ENCODE data around the gene DVL1. TPM values are rescaled to one million over a fixed set of nuclear protein-coding genes. Genes with fewer than 3 reads are reported as not detected.

The DVL1 gene
- total and polyA plus RNA-seq, 2 of the 13 experiments (the other 11 are each of a cell fraction or from before 2014, with no cell fraction given), result 30.8 to 60.4 TPM

- no peak for TF ChIP-seq ARID3A (IDR thresholded peaks at IDR 0.05; ENCODE audit: low read depth, low read length)
- TF ChIP-seq SNAPC5 (CRISPR knock-in tag; IDR thresholded peaks at IDR 0.05; ENCODE audit: borderline replicate concordance), result peak; percentile 36; the same call in 1 of the 2 replicates
- no peak for TF ChIP-seq ZSCAN5A (CRISPR knock-in tag; IDR thresholded peaks at IDR 0.05; ENCODE audit: borderline replicate concordance)
- TF ChIP-seq ZNF383 (CRISPR knock-in tag; IDR thresholded peaks at IDR 0.05; ENCODE audit: borderline replicate concordance), result no peak
- no peak for TF ChIP-seq ZNF503 (CRISPR knock-in tag; IDR thresholded peaks at IDR 0.05)
- TF ChIP-seq AHR (CRISPR knock-in tag; IDR thresholded peaks at IDR 0.05), result peak; percentile 63; the same call in 1 of the 2 replicates
- no peak for TF ChIP-seq KAT8 (CRISPR knock-in tag; IDR thresholded peaks at IDR 0.05)
- TF ChIP-seq DZIP1 (CRISPR knock-in tag; IDR thresholded peaks at IDR 0.05), result no peak
- no peak for TF ChIP-seq ZNF646 (CRISPR knock-in tag; IDR thresholded peaks at IDR 0.05)
- TF ChIP-seq CREB1 (IDR thresholded peaks at IDR 0.05), result no peak
- TF ChIP-seq CREB1 (CRISPR knock-in tag; IDR thresholded peaks at IDR 0.05), result no peak
- TF ChIP-seq ZNF883 (CRISPR knock-in tag; IDR thresholded peaks at IDR 0.05; ENCODE audit: not compliant biosample characterization), result peak; percentile 59
- no peak for TF ChIP-seq SNAI1 (CRISPR knock-in tag; IDR thresholded peaks at IDR 0.05; ENCODE audit: borderline replicate concordance)
- TF ChIP-seq NAIF1 (CRISPR knock-in tag; IDR thresholded peaks at IDR 0.05; ENCODE audit: borderline replicate concordance), result no peak
- TF ChIP-seq ZSCAN20 (CRISPR knock-in tag; IDR thresholded peaks at IDR 0.05; ENCODE audit: borderline replicate concordance), result peak; percentile 58; the same call in 1 of the 2 replicates
Observed at GRCh38 chr1:1334835-1335234, 14.4 kb downstream of the DVL1 start (continued).

Measured in HepG2 (cell line).